ENCODE measurements around the gene MDP1.

- TF ChIP-seq CTCF (IDR thresholded peaks at IDR 0.05), result no peak
- TF ChIP-seq POLR2A (IDR thresholded peaks at IDR 0.05; ENCODE audit: low read depth), result no peak
- TF ChIP-seq POLR2AphosphoS5 (IDR thresholded peaks at IDR 0.05), result no peak
- no peak for TF ChIP-seq EP300 (IDR thresholded peaks at IDR 0.05)
These were observed 21.0 kb upstream of the MDP1 start for GRCh38 chr14:24236689-24237462.
